IPS DF 4.7 (cell line): ENCODE results near the gene MCTP2.

ENCODE experiments used
- DNase-seq: peaks from one replicate; pipeline ENCODE4 v3.0.0-alpha.2; 2013; ENCODE audit warnings: low spot score; ENCODE audit errors: extremely low read depth

MCTP2 gene

GRCh38 chr15:94387849-94388441 is 156.6 kb downstream of the MCTP2 start:
- no peak for DNase-seq

- DNase-seq: no peak
Observed at GRCh38 chr15:94395640-94396039, 164.3 kb downstream of the MCTP2 start.

GRCh38 chr15:94397337-94397736 is 166.0 kb downstream of the MCTP2 start:
- no peak for DNase-seq

GRCh38 chr15:94398001-94398400 is 166.6 kb downstream of the MCTP2 start:
- DNase-seq: no peak

DNA sequence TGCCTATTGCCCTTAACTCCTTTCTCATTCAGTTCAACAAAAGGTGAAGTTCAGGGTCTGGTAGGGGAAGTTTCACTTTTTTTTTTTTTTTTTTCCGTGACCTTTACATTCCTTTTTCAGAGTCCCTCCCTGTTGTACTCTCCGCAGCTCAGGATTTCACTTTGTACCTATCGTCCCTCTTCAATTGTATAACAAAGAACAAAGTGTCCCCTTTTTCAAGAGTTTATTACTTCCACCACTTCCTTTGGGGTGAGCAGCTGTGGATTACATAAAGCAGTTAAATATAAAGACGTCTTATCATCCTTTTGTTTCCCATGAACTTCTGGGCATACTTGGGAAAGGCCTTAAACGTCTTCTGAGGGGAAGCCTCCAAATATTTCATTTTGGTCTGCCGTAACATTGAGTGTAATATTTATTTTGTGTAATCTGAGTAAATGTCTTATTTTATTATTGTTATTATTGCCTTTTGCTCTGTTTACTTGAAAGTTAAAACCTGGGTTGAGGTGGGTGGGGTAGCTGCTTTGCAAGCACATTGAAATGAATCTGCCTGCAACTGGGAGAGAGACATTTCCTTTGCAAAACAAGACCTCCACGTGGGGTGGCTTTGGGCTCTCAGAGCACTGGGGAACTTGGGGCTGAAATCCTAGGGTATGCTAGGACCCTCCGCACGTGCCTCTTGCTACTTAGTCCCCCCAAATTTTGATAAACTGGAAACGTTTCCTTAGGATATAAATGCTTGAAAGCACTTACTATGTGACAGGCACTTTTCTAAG is 169.4 kb downstream of the MCTP2 start:
- DNase-seq: no peak

DNA sequence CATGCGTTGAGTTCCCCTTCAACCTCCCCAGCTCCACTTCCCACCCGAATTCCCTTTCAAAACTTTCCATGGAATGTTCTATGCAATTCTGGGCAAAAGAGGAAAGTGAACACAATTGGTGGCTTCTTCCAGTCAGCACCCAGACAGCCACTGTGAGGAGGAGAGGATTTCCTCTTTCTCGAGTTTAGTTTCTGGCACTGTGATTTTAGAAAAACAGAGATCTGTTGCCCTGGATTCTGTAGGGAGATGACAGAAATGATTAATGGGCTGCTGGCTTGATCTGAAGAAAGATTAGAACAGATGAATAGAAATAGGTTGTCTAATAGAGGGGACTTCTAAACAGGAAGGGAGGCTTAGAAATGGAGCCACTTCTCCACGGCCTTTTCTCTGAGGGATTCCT is 172.0 kb downstream of the MCTP2 start:
- DNase-seq: no peak

DNA sequence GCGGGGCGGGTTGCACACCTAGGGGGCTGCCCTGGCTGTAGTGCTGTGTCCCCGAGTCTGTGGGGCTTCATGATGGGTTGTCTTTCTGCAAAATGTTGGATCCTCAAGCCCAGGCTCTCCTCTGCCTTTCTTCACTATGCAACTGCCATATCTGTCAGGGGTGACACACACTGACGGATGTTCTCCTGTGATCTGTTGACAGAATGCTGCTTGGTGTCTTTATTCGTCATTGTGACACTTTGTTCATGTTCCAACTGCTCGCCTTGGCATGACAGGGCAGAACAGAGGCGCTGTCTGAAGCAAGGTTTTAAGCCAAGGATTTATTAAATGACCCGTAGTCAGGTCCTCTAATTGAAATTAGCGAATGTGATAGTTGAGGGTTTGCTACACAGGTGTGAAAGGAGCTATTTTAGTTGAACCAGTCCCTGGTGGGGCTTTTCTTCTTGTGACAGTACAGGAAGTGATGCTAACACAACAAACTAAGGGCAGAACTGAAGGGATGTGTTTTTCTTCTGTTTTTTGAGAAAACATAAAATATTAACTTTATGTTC is 173.4 kb downstream of the MCTP2 start:
- no peak for DNase-seq

DNA sequence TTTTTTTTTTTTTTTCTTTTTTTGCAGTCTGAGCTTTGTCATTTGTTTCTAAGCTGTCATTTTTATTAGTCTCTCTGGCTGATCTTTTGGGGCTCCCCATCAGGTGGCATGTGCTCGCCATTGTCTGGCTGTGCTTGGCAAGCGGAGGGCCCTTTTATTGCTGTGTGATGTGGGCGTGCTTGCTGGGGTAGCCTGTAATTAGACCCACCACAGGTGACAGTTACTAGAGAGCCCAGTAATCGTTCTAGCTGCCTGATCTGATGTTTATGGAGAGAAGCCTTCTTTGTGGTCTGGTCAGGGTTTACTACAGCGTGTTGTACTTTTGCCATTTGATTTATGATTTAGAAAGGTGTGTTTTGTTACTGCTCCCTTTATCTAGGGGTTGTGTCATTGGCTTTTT is 179.9 kb downstream of the MCTP2 start:
- no peak for DNase-seq

GRCh38 chr15:94411846-94412245 is 180.5 kb downstream of the MCTP2 start:
- DNase-seq: no peak

DNA sequence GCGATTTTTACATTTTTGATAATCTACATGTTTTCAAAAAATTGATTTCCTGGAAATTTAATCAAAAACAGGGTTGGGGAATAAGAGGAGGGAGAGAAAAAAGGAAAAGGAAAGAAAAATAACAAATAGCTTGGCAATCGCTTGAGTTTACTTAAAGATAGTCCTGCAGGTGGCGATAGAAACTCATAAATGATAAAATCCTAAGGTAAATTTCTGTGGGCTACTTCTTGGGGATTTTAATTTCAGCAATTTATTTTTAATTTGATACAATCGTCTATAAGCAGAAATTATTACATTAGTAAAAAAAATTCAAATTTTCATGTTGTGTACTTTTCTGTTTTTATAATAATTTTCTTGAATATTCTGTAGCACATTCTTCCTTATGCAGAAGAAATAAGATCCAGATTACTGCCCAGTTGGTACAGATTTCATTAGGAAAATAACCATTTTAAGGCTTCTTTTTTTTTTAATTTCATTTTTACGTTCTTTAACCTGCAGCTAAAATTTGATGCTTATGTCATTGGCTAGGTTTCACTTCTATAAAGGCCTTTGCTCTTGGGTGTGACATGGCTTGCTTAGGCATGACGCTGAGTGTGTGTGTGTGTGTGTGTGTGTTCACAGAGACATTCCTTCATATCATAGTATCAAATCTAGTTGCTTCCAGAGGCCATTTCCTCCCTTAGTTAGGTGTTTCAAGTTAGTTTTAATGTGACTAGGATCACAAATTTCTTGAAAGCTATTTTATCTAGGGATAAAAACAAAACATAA is 181.8 kb downstream of the MCTP2 start:
- DNase-seq: no peak

GRCh38 chr15:94414916-94415315 is 183.6 kb downstream of the MCTP2 start:
- no peak for DNase-seq

GRCh38 chr15:94416267-94416666 is 184.9 kb downstream of the MCTP2 start:
- DNase-seq: no peak

GRCh38 chr15:94416820-94417219 is 185.5 kb downstream of the MCTP2 start:
- no peak for DNase-seq

GRCh38 chr15:94417501-94418293 is 186.3 kb downstream of the MCTP2 start:
- no peak for DNase-seq

DNA sequence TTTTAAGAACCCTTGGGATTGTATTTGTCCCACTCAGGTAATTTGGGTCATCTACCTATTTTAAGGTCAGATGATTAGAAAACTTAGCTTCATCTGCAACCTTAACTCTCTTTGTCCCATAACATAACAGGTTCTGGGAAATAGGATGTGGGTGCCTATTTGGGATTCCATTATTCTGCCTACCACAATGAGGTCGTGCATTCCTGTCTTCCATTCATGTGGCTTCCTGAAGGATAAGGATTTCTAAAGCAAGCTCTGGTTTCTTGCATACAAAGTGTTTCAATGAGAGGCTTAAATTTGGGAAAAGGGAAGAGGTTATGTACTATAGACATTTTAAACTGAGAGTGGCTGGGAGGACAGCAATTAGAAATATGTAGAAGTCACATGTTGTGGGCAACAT is 190.3 kb downstream of the MCTP2 start:
- no peak for DNase-seq

GRCh38 chr15:94432279-94432678 is 200.9 kb downstream of the MCTP2 start:
- DNase-seq: no peak

- DNase-seq: no peak
Observed at GRCh38 chr15:94439158-94439557, 207.8 kb downstream of the MCTP2 start.

- DNase-seq: no peak
Observed at GRCh38 chr15:94441760-94442159, 210.4 kb downstream of the MCTP2 start.

DNA sequence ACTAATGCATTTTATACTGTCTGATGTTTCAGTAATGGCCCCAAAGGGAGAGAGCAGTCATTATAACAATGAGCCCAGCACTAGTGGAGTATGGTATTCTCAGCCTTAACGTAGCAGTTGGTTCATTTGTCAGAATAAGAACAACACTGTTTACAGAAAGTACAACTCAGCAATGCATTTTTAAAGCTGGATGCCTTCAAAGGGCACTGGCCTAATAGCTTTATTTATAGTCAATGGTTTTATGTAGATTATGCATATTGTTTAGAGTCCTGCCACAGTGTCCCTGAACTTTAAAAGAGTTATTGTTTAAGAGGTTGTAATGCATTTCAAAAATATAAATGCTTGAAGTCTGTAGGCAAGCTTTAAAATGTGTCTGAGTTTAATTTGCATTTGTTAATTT is 211.1 kb downstream of the MCTP2 start:
- DNase-seq: no peak

DNA sequence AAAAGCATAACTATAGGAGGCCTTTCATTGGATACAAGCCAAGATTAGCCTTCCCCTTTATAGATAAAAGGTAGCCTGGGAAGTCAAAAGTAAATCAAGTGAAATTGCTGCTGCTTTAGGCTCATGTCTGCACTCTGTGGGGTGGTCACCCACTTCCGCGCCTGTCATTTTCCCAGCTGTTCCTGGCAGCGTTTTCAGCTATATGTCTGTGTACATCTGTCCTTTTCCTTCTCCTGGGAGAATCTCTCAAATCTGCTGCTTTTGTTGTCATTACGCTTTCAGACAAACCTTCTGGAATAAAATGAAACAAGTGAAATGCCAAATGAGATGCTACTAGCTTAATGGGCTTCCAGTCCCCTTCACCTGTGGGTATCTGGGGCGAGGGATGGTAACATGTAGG is 211.8 kb downstream of the MCTP2 start:
- no peak for DNase-seq

DNA sequence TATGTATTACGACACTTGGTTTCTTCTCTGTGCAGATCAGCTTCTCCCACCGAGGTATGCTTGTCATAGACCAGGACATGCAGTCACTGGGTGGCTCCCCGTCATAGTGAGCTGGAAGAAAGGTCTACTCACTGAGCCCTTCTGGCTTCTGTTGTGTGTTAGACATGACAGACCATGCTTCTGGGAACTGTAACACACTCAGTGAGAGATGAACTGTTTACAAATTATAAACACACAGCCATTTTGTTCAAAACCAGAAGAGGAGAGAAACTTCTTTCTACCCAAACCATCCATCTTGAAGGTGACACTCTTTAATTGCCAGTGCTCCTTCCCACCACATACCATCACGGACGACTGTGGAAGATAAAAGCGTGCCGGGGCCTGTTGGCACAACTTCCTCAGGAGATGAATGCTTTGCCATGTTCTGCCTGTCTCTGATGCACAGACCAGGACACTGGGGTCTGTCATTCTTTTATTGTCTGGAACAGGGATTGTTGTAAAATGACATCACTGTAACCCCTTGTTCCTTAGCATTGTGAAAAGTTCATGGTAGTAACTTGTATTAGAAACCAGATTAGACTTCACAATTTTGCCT is 214.3 kb downstream of the MCTP2 start:
- no peak for DNase-seq
